Ecto neural progenitor cell (in vitro differentiated cells): ENCODE results near the gene GSK3B.

Experiments used
- DNase-seq: peaks from one replicate; pipeline ENCODE4 v3.0.0-alpha.2; 2018; ENCODE audit warnings: low spot score

GSK3B gene

GRCh38 chr3:119880966-119881365 is 213.3 kb downstream of the GSK3B start:
- DNase-seq, result no peak

- DNase-seq, result no peak
Measured at GRCh38 chr3:119873646-119874045, 220.6 kb downstream of the GSK3B start.

GRCh38 chr3:119872773-119873172 is 221.5 kb downstream of the GSK3B start:
- DNase-seq, result no peak

GRCh38 chr3:119871571-119871970 is 222.7 kb downstream of the GSK3B start:
- DNase-seq, result no peak

- no peak for DNase-seq
Measured at GRCh38 chr3:119870512-119870911, 223.7 kb downstream of the GSK3B start.

GRCh38 chr3:119864476-119864875 is 229.8 kb downstream of the GSK3B start:
- DNase-seq, result no peak

GRCh38 chr3:119862616-119863015 is 231.6 kb downstream of the GSK3B start:
- no peak for DNase-seq

GRCh38 chr3:119861681-119862080 is 232.6 kb downstream of the GSK3B start:
- no peak for DNase-seq

- DNase-seq, result no peak
Measured at GRCh38 chr3:119859728-119860127, 234.5 kb downstream of the GSK3B start.

GRCh38 chr3:119858957-119859356 is 235.3 kb downstream of the GSK3B start:
- DNase-seq, result no peak

- DNase-seq, result no peak
Measured at GRCh38 chr3:119856695-119857094, 237.6 kb downstream of the GSK3B start.

- DNase-seq, result no peak
Measured at GRCh38 chr3:119849126-119849525, 245.1 kb downstream of the GSK3B start.

- no peak for DNase-seq
Measured at GRCh38 chr3:119841808-119842471, 252.3 kb downstream of the GSK3B start.

- no peak for DNase-seq
Measured at GRCh38 chr3:119835556-119835955, 258.7 kb downstream of the GSK3B start.

- no peak for DNase-seq
Measured at GRCh38 chr3:119834754-119835370, 259.4 kb downstream of the GSK3B start.

- no peak for DNase-seq
Measured at GRCh38 chr3:119831941-119832371, 262.3 kb downstream of the GSK3B start.

GRCh38 chr3:119831022-119831421 is 263.2 kb downstream of the GSK3B start:
- no peak for DNase-seq

GRCh38 chr3:119829420-119829819 is 264.8 kb downstream of the GSK3B start:
- no peak for DNase-seq

- DNase-seq, result no peak
Measured at GRCh38 chr3:119826711-119827608, 267.3 kb downstream of the GSK3B start.

GRCh38 chr3:119825820-119826219 is 268.4 kb downstream of the GSK3B start:
- no peak for DNase-seq

GRCh38 chr3:119819806-119820205 is 274.4 kb downstream of the GSK3B start:
- no peak for DNase-seq

GRCh38 chr3:119818937-119819336 is 275.3 kb downstream of the GSK3B start:
- no peak for DNase-seq
